Spleen (tissue), 11 donors: Measurements from ENCODE around the gene SPR. TPM values are rescaled to one million over a fixed set of nuclear protein-coding genes. Genes with fewer than 3 reads are reported as not detected.

ENCODE experiments used
- DNase-seq: peaks from one replicate; pipeline ENCODE4 v3.0.0-alpha.2; 2020
- H3K27ac ChIP-seq, 8 donors: fragments of 200-600 bp; sonication (generic) in 7 of 8; 1 replicate in 4 of 8; 2 replicates in 4 of 8; pipeline versions ENCODE4 v1.5.0 to v1.8.0; 2016 to 2021; ENCODE audit warnings: inconsistent platforms in 4 of 8, mild to moderate bottlenecking in 4 of 8, moderate library complexity in 1 of 8
- H3K27me3 ChIP-seq, 7 donors: fragments of 200-600 bp; sonication (generic) in 6 of 7; replicated peaks in 1 of 7; 1 replicate in 4 of 7; 2 replicates in 3 of 7; pipeline versions ENCODE4 v1.5.0 to v1.8.0; 2016 to 2021; ENCODE audit warnings: inconsistent platforms in 3 of 7, mild to moderate bottlenecking in 1 of 7
- H3K36me3 ChIP-seq, 6 donors: fragments of 200-600 bp; sonication (generic) in 5 of 6; 1 replicate in 4 of 6; 2 replicates in 2 of 6; pipeline versions ENCODE4 v1.5.0 to v1.8.0; 2016 to 2021; ENCODE audit warnings: inconsistent platforms in 2 of 6
- H3K4me1 ChIP-seq, 6 donors: fragments of 200-600 bp; sonication (generic) in 5 of 6; 1 replicate in 3 of 6; 2 replicates in 3 of 6; pipeline versions ENCODE4 v1.5.0 to v1.8.0; 2016 to 2021; ENCODE audit warnings: inconsistent platforms in 3 of 6
- H3K4me3 ChIP-seq, 8 donors: fragments of 200-600 bp; sonication (generic) in 7 of 8; 1 replicate in 4 of 8; 2 replicates in 4 of 8; pipeline versions ENCODE4 v1.5.0 to v1.8.0; 2016 to 2021; ENCODE audit warnings: inconsistent platforms in 4 of 8, mild to moderate bottlenecking in 4 of 8, moderate library complexity in 2 of 8
- H3K9me3 ChIP-seq, 8 donors: fragments of 200-600 bp; sonication (generic) in 7 of 8; 1 replicate in 4 of 8; 2 replicates in 4 of 8; pipeline versions ENCODE4 v1.5.0 to v1.8.0; 2016 to 2021; ENCODE audit warnings: inconsistent platforms in 4 of 8
- POLR2A ChIP-seq, 3 donors: fragments of 450-650 bp; IDR thresholded peaks; one replicate each; pipeline ENCODE4 v1.5.1; 2017; ENCODE audit warnings: antibody characterized with exemption in 3 of 3, mild to moderate bottlenecking in 1 of 3
- POLR2AphosphoS5 ChIP-seq, 3 donors: sonication (generic); formaldehyde crosslinking; IDR thresholded peaks; one replicate each; pipeline ENCODE4 v1.5.1; 2017; ENCODE audit warnings: antibody characterized with exemption in 3 of 3
- WGBS, 5 donors: extraction: QIAGEN DNeasy Blood & Tissue Kit in 3 of 5; methylation state at CpG; one replicate each; pipeline versions ENCODE4 v1.1.5 to v1.1.7; 2013 to 2018; 5-methylcytosine and 5-hydroxymethylcytosine counted together
- intact Hi-C: fragments of 100-400 bp; cut with DNase I; formaldehyde crosslinking; loops from one replicate; pipeline ENCODE4 v1.15.0; 2023; ENCODE audit warnings: low total_unique reads
- polyA plus RNA-seq, 3 donors: library from polyadenylated mRNA; stranded (reverse); fragments of 200-250 nt; gene quantifications; one replicate each; pipeline ENCODE4 v1.2.1, GENCODE V29; 2013
- total RNA-seq, 7 donors: library from RNA; depleted of rRNA in 3 of 7; stranded (reverse); fragments of >200 nt in 3 of 7; fragmentation: NEBNext Ultra II Directional in 4 of 7; extraction: Animal tissue kit (Norgen Biotek cat#: 25700) in 4 of 7; gene quantifications; one replicate each; pipeline versions ENCODE4 v1.1.0 to v1.2.1, GENCODE V29; 2016 to 2021
- TF ChIP-seq, protein P1 (sequence below), 11 experiments: fragments of 200-600 bp in 7 of 11; fragments of 450-650 bp in 4 of 11; sonication (generic) in 4 of 11; IDR thresholded peaks in 8 of 11; conservative IDR thresholded peaks in 3 of 11; 1 replicate in 7 of 11; 2 replicates in 4 of 11; pipeline versions ENCODE4 v1.4.0 to v1.8.0; 2016 to 2021; ENCODE audit warnings: antibody characterized with exemption in 11 of 11, inconsistent platforms in 4 of 11, mild to moderate bottlenecking in 1 of 11
- donor health status: healthy with polysubstance abuse.
- donor health status: DM: no; HTN: no; CAD: no; lungs with moderate emphysema.
- donor health status: DM: no; HTN: no; CAD: no.
- donor health status: Bipolar disorder and iron deficiency.
- donor health status: healthy.
- donor health status: DM: no; HTN: no; CAD: no.
- donor health status: DM: yes; HTN: yes; CAD: no.

Gene SPR
- total and polyA plus RNA-seq, 10 donors, result 3.9 to 22.6 (median 9.8) TPM

DNA sequence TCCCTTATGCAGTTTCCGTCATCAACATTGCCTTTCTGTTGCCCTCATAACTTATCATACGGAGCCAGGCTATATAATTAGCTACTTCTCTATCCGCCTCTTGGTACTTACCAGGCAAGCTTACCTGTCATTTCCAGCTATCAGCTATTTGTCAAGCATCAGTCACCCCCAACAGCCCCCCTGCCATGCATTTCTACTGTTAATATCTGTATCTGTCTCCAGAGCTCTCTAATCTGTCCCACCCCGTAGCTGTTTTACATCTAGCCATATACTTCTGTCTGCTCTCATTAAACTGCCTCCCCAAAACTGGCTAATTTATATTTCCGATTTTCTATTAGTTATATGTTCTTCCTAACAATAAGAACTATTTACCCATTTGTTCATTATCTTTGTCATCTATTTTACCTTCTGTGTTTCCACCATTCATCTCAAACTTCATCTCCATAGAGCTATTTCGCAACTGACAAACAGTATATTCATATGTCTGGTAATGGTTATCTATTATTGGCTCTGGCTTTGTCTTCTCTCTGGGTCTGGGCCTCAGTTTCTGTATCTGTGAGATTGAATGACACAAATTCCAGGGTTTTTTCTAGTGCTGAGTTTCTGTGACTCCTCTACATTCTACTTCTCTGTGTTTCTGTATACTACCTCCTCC is 39.7 kb downstream of the SPR start:
- DNase-seq, result no peak
- 46 to 59% (median 54%) methylated on average over 6 of the region's 6 CpGs for WGBS, 5 donors
- TF ChIP-seq, protein P1, sequence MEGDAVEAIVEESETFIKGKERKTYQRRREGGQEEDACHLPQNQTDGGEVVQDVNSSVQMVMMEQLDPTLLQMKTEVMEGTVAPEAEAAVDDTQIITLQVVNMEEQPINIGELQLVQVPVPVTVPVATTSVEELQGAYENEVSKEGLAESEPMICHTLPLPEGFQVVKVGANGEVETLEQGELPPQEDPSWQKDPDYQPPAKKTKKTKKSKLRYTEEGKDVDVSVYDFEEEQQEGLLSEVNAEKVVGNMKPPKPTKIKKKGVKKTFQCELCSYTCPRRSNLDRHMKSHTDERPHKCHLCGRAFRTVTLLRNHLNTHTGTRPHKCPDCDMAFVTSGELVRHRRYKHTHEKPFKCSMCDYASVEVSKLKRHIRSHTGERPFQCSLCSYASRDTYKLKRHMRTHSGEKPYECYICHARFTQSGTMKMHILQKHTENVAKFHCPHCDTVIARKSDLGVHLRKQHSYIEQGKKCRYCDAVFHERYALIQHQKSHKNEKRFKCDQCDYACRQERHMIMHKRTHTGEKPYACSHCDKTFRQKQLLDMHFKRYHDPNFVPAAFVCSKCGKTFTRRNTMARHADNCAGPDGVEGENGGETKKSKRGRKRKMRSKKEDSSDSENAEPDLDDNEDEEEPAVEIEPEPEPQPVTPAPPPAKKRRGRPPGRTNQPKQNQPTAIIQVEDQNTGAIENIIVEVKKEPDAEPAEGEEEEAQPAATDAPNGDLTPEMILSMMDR (IDR thresholded peaks at IDR 0.05 in 8 of 11, conservative IDR thresholded peaks at IDR 0.05 in 3 of 11), result no peak
- Histone ChIP-seq H3K9me3 (no peaks in the 10 kb centered on the region), H3K4me1 (peaks cover 10 to 24% (median 17%) of the 10 kb centered on the region in 6 donors), H3K27ac (no peak overlapping the region), H3K27me3 (peaks cover 4 to 100% (median 71%) of the 10 kb centered on the region in 7 donors), H3K36me3 (no peaks in the 10 kb centered on the region), H3K4me3 (no peak overlapping the region)
- intact Hi-C loops, result no loop called here

DNA sequence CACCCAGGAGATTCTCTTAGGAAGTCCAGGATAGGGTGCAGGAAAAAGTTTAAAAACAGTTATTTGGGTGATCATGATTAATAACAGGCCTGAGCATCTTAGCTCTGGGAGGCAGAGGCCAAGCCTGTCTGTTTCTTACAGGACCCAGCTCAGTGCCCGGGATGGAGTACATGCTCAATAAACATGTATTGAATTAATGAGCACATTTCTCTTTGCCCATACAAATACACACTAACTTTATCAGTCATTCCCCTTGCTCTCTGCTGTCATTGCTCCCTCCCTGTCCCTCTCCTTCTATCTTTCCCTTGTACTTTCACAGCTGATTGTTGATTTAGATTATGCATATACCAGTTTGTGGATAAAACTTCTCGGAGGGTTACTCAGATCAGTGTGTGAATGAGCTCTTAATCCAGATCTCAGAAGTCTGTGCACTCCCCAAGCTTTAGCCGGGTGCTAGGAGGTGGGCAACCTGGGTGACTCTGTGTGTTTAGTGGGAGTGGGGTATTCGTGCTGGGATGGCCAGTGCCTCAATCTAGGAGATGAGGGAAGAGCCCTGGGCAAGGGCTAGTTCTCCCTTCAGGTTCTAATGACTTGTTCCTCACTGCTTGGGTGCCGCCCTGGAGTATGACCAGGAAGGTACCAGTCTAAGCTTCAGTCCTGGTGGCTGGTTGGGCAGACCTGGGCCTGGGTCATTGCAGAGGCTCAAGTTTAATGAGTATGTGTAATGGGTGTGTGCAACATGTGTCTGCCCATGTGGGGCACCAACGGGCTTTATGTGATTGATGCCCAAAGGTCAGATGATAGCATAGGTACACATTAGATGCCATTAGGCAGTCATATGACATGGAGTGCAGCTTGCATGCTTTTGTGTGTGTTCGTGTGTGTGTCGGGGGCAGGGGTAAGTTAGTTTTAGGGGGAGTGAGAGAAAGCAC is 40.7 kb downstream of the SPR start:
- Histone ChIP-seq H3K4me1 (peaks cover 10 to 24% (median 17%) of the 10 kb centered on the region in 6 donors), H3K9me3 (no peaks in the 10 kb centered on the region), H3K27ac (no peak overlapping the region), H3K36me3 (no peaks in the 10 kb centered on the region), H3K27me3 (peaks cover 4 to 100% (median 61%) of the 10 kb centered on the region in 7 donors), H3K4me3 (no peak overlapping the region)
- peak; percentile 47 for DNase-seq
- intact Hi-C loops, result no loop called here
- no peak for TF ChIP-seq POLR2A (IDR thresholded peaks at IDR 0.05)
- TF ChIP-seq, protein P1 (IDR thresholded peaks at IDR 0.05 in 8 of 11, conservative IDR thresholded peaks at IDR 0.05 in 3 of 11), result no peak
- TF ChIP-seq POLR2AphosphoS5 (IDR thresholded peaks at IDR 0.05), result no peak
- WGBS, 5 donors, result 80 to 89% (median 82%) methylated on average over 8 of the region's 8 CpGs

DNA sequence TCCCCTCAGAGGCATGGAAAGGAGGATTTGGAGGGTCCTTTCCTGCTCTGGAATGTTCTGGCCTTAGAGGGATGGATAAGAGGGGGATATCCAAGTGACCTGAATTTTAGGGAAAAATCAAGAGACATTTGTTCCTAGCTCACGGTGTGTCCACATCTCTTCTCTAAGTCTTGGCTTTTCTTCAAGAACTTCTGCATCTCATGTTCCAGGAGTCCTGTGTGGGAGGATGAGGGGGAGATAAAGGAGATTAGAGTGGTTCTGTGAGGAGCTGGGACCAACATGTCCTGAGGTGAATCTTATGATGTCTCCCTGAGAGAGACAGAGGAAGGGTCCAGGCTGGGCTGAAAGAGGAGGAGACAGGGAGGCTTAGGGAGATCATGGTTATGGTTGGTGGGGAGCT is 41.8 kb downstream of the SPR start:
- H3K36me3 ChIP-seq, result no peaks in the 10 kb centered on the region
- no peak for DNase-seq
- no peaks in the 10 kb centered on the region for H3K9me3 ChIP-seq
- no peak overlapping the region for H3K27ac ChIP-seq
- H3K27me3 ChIP-seq, result peaks cover 4 to 94% (median 50%) of the 10 kb centered on the region in 7 donors
- 89 to 100% (median 93%) methylated on average over 1 of the region's 1 CpG for WGBS, 5 donors
- intact Hi-C loops, result no loop called here
- TF ChIP-seq, protein P1 (IDR thresholded peaks at IDR 0.05 in 8 of 11, conservative IDR thresholded peaks at IDR 0.05 in 3 of 11), result no peak
- TF ChIP-seq POLR2A (IDR thresholded peaks at IDR 0.05) (no peak), POLR2AphosphoS5 (IDR thresholded peaks at IDR 0.05) (no peak)
- H3K4me1 ChIP-seq, result peaks cover 7 to 18% (median 13%) of the 10 kb centered on the region in 6 donors
- H3K4me3 ChIP-seq, result no peak overlapping the region
